Hematopoietic multipotent progenitor cell treated with erythropoietin and hydrocortisone succinate and interleukin-3 and kit ligand, for 8 days (in vitro differentiated cells): ENCODE results near the gene ARL9.
A peak's percentile ranks its signal among the peaks of the same experiment; 100 is the strongest.

Experiments used
- DNase-seq: peaks from one replicate; pipeline ENCODE4 v3.0.0-alpha.2; 2015

ARL9 gene

GRCh38 chr4:56531823-56532222 is 26.2 kb downstream of the ARL9 start:
- DNase-seq = peak; percentile 48

- DNase-seq = no peak
Observed at GRCh38 chr4:56532239-56532638, 26.6 kb downstream of the ARL9 start.

- no peak for DNase-seq
Observed at GRCh38 chr4:56535915-56536314, 30.3 kb downstream of the ARL9 start.

DNA sequence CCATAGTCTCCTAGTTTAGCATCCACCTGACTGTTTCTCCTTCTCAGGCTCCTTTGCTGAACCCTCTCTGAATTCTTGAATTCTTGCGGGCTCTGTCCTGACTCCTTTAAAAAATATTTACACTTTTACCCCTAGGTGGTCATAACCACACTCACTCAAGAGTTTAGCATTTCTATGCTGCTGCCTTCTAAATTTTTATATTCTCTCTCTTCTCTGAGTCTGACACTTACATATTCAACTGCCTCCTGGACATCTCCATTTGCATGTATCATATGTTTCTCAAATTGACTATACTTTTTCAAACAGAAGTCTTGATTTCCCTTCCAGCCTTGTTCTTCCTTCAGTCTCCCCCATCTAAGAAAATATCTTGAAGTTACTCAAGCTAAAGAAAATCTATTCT is 31.6 kb downstream of the ARL9 start:
- DNase-seq = no peak

- no peak for DNase-seq
Observed at GRCh38 chr4:56540826-56541225, 35.2 kb downstream of the ARL9 start.

DNA sequence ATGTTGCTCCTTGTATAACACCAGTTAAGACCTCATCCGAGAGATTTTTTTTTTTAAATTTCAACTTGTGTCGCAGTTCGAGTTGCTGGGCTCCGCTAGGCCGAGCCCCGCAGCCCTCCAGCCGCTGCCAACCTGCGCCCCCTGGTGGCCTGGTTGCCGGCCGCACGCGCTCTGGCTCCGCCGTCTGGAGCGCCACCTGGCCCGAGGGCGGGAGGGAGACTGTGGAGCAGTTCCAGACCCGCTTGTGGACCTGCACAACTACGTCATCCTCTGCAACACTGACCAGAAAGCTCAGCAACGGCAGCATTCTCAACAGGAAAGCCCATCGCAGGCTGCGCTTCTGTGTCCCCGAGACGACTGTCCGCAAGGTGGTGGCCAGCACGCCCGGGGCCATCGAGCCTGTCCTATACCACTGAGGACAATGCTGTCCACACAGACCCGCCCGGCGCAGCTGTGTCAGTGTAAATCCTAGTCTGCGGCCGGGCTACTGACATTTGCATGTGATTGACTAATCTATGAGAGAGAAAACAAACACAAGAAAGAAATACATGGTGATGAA is 39.1 kb downstream of the ARL9 start:
- peak; percentile 78 for DNase-seq

DNA sequence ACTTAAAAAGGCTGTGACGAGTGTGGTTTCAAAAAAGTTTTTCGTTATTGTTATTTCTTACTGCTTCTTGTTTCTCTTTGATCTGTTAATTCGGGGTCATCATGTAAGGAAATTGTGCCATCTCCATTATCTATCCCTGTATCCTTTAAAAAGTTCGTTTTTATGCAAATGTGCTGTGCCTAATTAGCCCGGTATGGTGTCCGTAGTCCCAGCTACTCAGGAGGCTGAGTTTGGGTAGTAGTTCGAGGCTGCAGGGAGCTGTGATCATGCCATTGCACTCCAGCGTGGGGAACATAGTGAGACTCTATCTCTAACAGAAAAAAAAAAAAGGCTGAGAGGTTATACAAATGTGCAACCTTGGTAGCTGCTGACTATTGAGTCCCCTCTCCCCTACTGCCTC is 45.1 kb downstream of the ARL9 start:
- no peak for DNase-seq

GRCh38 chr4:56551516-56551915 is 45.9 kb downstream of the ARL9 start:
- no peak for DNase-seq

- DNase-seq = no peak
Observed at GRCh38 chr4:56552273-56552672, 46.7 kb downstream of the ARL9 start.

- DNase-seq = no peak
Observed at GRCh38 chr4:56570041-56570440, 64.5 kb downstream of the ARL9 start.
